PFSK-1 (cell line): ENCODE results near the gene MAPKAPK3.

Source experiments
- FOXP2 ChIP-seq: optimal IDR thresholded peaks from 2 replicates; pipeline ENCODE3; 2011; ENCODE audit warnings: borderline replicate concordance, control low read depth, inconsistent platforms; ENCODE audit not compliant: insufficient read depth; ENCODE audit errors: extremely low read length, extremely low read depth
- POLR2AphosphoS5 ChIP-seq: IDR thresholded peaks from 2 replicates; pipeline ENCODE4 v1.6.1; 2012; ENCODE audit warnings: low read depth, mild to moderate bottlenecking, control low read depth, low read length, moderate library complexity
- REST ChIP-seq, 2 experiments: IDR thresholded peaks; 2 replicates each; pipeline versions ENCODE4 v1.6.1 to v1.8.0; 2011 to 2012; ENCODE audit warnings: low read depth in 2 of 2, low read length in 2 of 2, control low read depth in 1 of 2, inconsistent platforms in 1 of 2, mild to moderate bottlenecking in 1 of 2, moderate library complexity in 1 of 2; ENCODE audit not compliant: insufficient read depth in 1 of 2
- SIN3A ChIP-seq: IDR thresholded peaks from 2 replicates; pipeline ENCODE4 v1.6.1; 2012; ENCODE audit warnings: mild to moderate bottlenecking, low read length, moderate library complexity, borderline replicate concordance; ENCODE audit not compliant: insufficient read depth
- TAF1 ChIP-seq: IDR thresholded peaks from 2 replicates; pipeline ENCODE4 v1.6.1; 2012; ENCODE audit warnings: low read length, control low read depth, borderline replicate concordance; ENCODE audit not compliant: insufficient read depth

MAPKAPK3 gene

GRCh38 chr3:50610992-50611463 lies 5.9 kb upstream of the MAPKAPK3 start:
- no peak for TF ChIP-seq TAF1
- no peak for TF ChIP-seq POLR2AphosphoS5
- TF ChIP-seq REST (IDR thresholded peaks at IDR 0.05; ENCODE audit: insufficient read depth in 1 of 2, low read depth in 2 of 2, low read length in 2 of 2), result no peak
- no peak for TF ChIP-seq SIN3A
- TF ChIP-seq FOXP2, result no peak

GRCh38 chr3:50611464-50612233 lies 5.3 kb upstream of the MAPKAPK3 start, which contains the start of gene CISH:
Gene CISH, minus strand, starts transcription at chr3:50611774. Its CDS starts 124 bp downstream, at chr3:50611650.
- TF ChIP-seq POLR2AphosphoS5, result peak; percentile 60; the same call in 1 of the 2 replicates
- 0 out of 2 replicates have a peak, but pooled peaks have one; percentile 41 for TF ChIP-seq TAF1
- no peak for TF ChIP-seq SIN3A
- no peak for TF ChIP-seq REST (IDR thresholded peaks at IDR 0.05; ENCODE audit: insufficient read depth in 1 of 2, low read depth in 2 of 2, low read length in 2 of 2)

GRCh38 chr3:50612234-50612882 lies 4.6 kb upstream of the MAPKAPK3 start:
- TF ChIP-seq POLR2AphosphoS5, result no peak
- TF ChIP-seq TAF1, result no peak
- TF ChIP-seq REST (IDR thresholded peaks at IDR 0.05; ENCODE audit: insufficient read depth in 1 of 2, low read depth in 2 of 2, low read length in 2 of 2), result no peak
- no peak for TF ChIP-seq SIN3A
- TF ChIP-seq FOXP2, result no peak

- TF ChIP-seq POLR2AphosphoS5, result no peak
- TF ChIP-seq TAF1, result no peak
- no peak for TF ChIP-seq REST (IDR thresholded peaks at IDR 0.05; ENCODE audit: insufficient read depth in 1 of 2, low read depth in 2 of 2, low read length in 2 of 2)
- no peak for TF ChIP-seq SIN3A
- TF ChIP-seq FOXP2, result no peak
These were observed 3.7 kb upstream of the MAPKAPK3 start for GRCh38 chr3:50612970-50613846.
